B cell (primary cell): ENCODE data around the gene NRL. TPM values are rescaled to one million over a fixed set of nuclear protein-coding genes. Genes with fewer than 3 reads are reported as not detected.

Experiments
- ATAC-seq: fragments of 200-7000 bp; cut with Tn5 transposase; one replicate; pipeline ENCODE4 v1.10.0; 2021; ENCODE audit warnings: low read depth, mild to moderate bottlenecking, moderate number of reproducible peaks, moderate library complexity
- CTCF ChIA-PET: fragments of 350-600 bp; sonication (Branson Sonifier 250); formaldehyde crosslinking; loops from one replicate; lab custom pipeline; 2021; ENCODE audit warnings: antibody characterized with exemption, inconsistent platforms; lab: Charles Lee
- POLR2A ChIA-PET: fragments of 350-600 bp; sonication (Branson Sonifier 250); formaldehyde crosslinking; loops from one replicate; lab custom pipeline; 2021; ENCODE audit warnings: antibody characterized with exemption; lab: Charles Lee
- DNase-seq: peaks from one replicate; pipeline ENCODE4 v3.0.0; 2013
- H2AFZ ChIP-seq: 2 replicates; pipeline ENCODE4 v1.6.1; 2012; ENCODE audit warnings: mild to moderate bottlenecking, low read depth, low read length; ENCODE audit not compliant: insufficient read depth, poor library complexity, severe bottlenecking
- H3K27ac ChIP-seq, 2 donors: 1 replicate in 1 of 2; 2 replicates in 1 of 2; pipeline ENCODE4 v1.5.1; 2012 to 2013; ENCODE audit warnings: low read length in 2 of 2, mild to moderate bottlenecking in 2 of 2, moderate library complexity in 1 of 2
- H3K27me3 ChIP-seq, 4 experiments: fragments of 200-600 bp in 1 of 4; sonication (generic) in 1 of 4; replicated peaks in 1 of 4; 1 replicate in 2 of 4; 2 replicates in 2 of 4; pipeline versions ENCODE4 v1.6.1 to v1.7.0; 2013 to 2016; ENCODE audit warnings: low read length in 3 of 4, mild to moderate bottlenecking in 2 of 4, mixed read lengths in 1 of 4, moderate library complexity in 1 of 4; ENCODE audit not compliant: insufficient read depth in 4 of 4, control insufficient read depth in 3 of 4; ENCODE audit errors: control extremely low read depth in 1 of 4
- H3K36me3 ChIP-seq, 2 experiments: replicated peaks in 1 of 2; 1 replicate in 1 of 2; 2 replicates in 1 of 2; pipeline versions ENCODE4 v1.6.1 to v1.7.1; 2013; ENCODE audit warnings: low read length in 1 of 2; ENCODE audit not compliant: insufficient read depth in 2 of 2, control insufficient read depth in 1 of 2; ENCODE audit errors: control extremely low read depth in 1 of 2, extremely low read depth in 1 of 2
- H3K4me1 ChIP-seq, 2 donors: fragments of 200-600 bp in 1 of 2; sonication (generic) in 1 of 2; 1 replicate in 1 of 2; 2 replicates in 1 of 2; pipeline versions ENCODE4 v1.5.1 to v1.6.1; 2013 to 2017; ENCODE audit warnings: low read length in 2 of 2; ENCODE audit not compliant: control insufficient read depth in 2 of 2, insufficient read depth in 2 of 2
- H3K4me2 ChIP-seq: replicated peaks from 2 replicates; pipeline ENCODE3; 2012; ENCODE audit warnings: mild to moderate bottlenecking, low read depth, low read length; ENCODE audit not compliant: poor library complexity, severe bottlenecking
- H3K4me3 ChIP-seq, 5 experiments: fragments of 200-600 bp in 1 of 5; sonication (generic) in 1 of 5; 1 replicate in 3 of 5; 2 replicates in 2 of 5; pipeline versions ENCODE4 v1.5.1 to v1.7.0; 2011 to 2016; ENCODE audit warnings: low read length in 4 of 5, mild to moderate bottlenecking in 4 of 5, low read depth in 2 of 5, control low read depth in 1 of 5, moderate library complexity in 1 of 5; ENCODE audit not compliant: insufficient read depth in 1 of 5; ENCODE audit errors: control extremely low read depth in 1 of 5, extremely low read depth in 1 of 5
- H3K79me2 ChIP-seq: fragments of 200-600 bp; sonication (generic); one replicate; pipeline ENCODE4 v1.6.0; 2016; ENCODE audit warnings: low read length; ENCODE audit not compliant: control insufficient read depth, insufficient read depth
- H3K9ac ChIP-seq: fragments of 200-600 bp; sonication (generic); 2 replicates; pipeline ENCODE4 v1.6.1; 2017; ENCODE audit warnings: mild to moderate bottlenecking, low read length, moderate library complexity
- H3K9me3 ChIP-seq, 3 donors: one replicate each; pipeline versions ENCODE4 v1.6.1 to v1.7.1; 2013; ENCODE audit warnings: low read length in 2 of 3; ENCODE audit not compliant: control insufficient read depth in 2 of 3, insufficient read depth in 1 of 3; ENCODE audit errors: control extremely low read depth in 1 of 3
- H4K20me1 ChIP-seq: 2 replicates; pipeline ENCODE4 v1.6.0; 2012; ENCODE audit warnings: mild to moderate bottlenecking, low read length; ENCODE audit not compliant: insufficient read depth, control insufficient read depth, poor library complexity, severe bottlenecking
- H3K27ac Mint-ChIP-seq: one replicate; pipeline ENCODE4 v1.8.0; 2021; ENCODE audit warnings: mixed read lengths
- H3K27me3 Mint-ChIP-seq: one replicate; pipeline ENCODE4 v1.8.0; 2021; ENCODE audit warnings: mixed read lengths
- H3K4me1 Mint-ChIP-seq: one replicate; pipeline ENCODE4 v1.8.0; 2021; ENCODE audit warnings: mixed read lengths
- H3K4me3 Mint-ChIP-seq: one replicate; pipeline ENCODE4 v1.8.0; 2021; ENCODE audit warnings: mixed read lengths
- H3K9me3 Mint-ChIP-seq: one replicate; pipeline ENCODE4 v1.8.0; 2022; ENCODE audit warnings: mixed read lengths; ENCODE audit not compliant: insufficient read depth
- CTCF ChIP-seq: fragments of 200-600 bp; IDR thresholded peaks from one replicate; pipeline ENCODE4 v1.8.0; 2022; ENCODE audit warnings: antibody characterized with exemption, mild to moderate bottlenecking
- EZH2 ChIP-seq: IDR thresholded peaks from 2 replicates; pipeline ENCODE4 v1.6.1; 2012; ENCODE audit warnings: borderline replicate concordance, low read depth, mild to moderate bottlenecking, moderate library complexity, low read length; ENCODE audit not compliant: insufficient read depth, poor library complexity, severe bottlenecking
- WGBS: methylation state at CpG from one replicate; pipeline ENCODE4 v1.1.5; 2013; ENCODE audit warnings: missing lambda C conversion rate; ENCODE audit not compliant: insufficient coverage; 5-methylcytosine and 5-hydroxymethylcytosine counted together
- intact Hi-C: fragments of 100-400 bp; cut with micrococcal nuclease; formaldehyde crosslinking; loops from one replicate; pipeline ENCODE4 v1.10.0; 2022
- polyA plus RNA-seq: library from polyadenylated mRNA; depleted of rRNA; stranded (reverse); fragments of >200 nt; gene quantifications from 2 replicates; pipeline ENCODE4 v1.2.3, GENCODE V29; 2012
- total RNA-seq, 2 donors: library from RNA; stranded (reverse); fragments of 120-200 nt in 1 of 2; gene quantifications; 1 replicate in 1 of 2; 2 replicates in 1 of 2; pipeline versions ENCODE4 v1.2.3 to v1.2.4, GENCODE V29; 2013 to 2022

NRL gene
- total and polyA plus RNA-seq, 2 donors (not counting 1 experiment from before 2014, with no cell fraction given), result 7.0 to 8.8 TPM

GRCh38 chr14:24094841-24095270 is 19.9 kb downstream of the NRL start:
- Mint-ChIP-seq H3K27ac (peak overlapping the region; percentile 92), H3K4me1 (peaks cover 37% of the 10 kb centered on the region), H3K27me3 (no peaks in the 10 kb centered on the region), H3K4me3 (peak overlapping the region; percentile 95), H3K9me3 (no peaks in the 10 kb centered on the region)
- Histone ChIP-seq H3K4me1 (peaks cover 5 to 35% of the 10 kb centered on the region in 2 donors), H3K27ac (peak overlapping the region; percentile 80 to 95), H3K36me3 (peaks cover 2 to 27% of the 10 kb centered on the region in 2 experiments), H3K27me3 (no peaks in the 10 kb centered on the region), H3K9ac (peak overlapping the region; percentile 95), H3K79me2 (peaks cover 33% of the 10 kb centered on the region), H2AFZ (peak overlapping the region; percentile 92), H3K4me3 (peak overlapping the region; percentile 62 to 97 (median 89)), H3K9me3 (no peaks in the 10 kb centered on the region), H3K4me2 (peak overlapping the region; percentile 95), H4K20me1 (peaks cover 7% of the 10 kb centered on the region)
- peak; percentile 49 for DNase-seq
- intact Hi-C loops, result loop anchor here (1.0 to 5.0 kb wide), 7 partner anchors 13 to 528 kb away; partner anchors contain the start of genes AP1G2, DCAF11, IRF9 and NRL
- ChIA-PET POLR2A (interaction anchor here (0.6 to 4.1 kb wide), 8 partner anchors 12 to 148 kb away, joined by 3 to 35 read pairs (median 12); partner anchors contain the start of genes DCAF11, IRF9, NRL and TINF2), CTCF (interaction anchor here (0.6 to 12.1 kb wide), 13 partner anchors 11 to 213 kb away, joined by 3 to 292 read pairs (median 4); partner anchors contain the start of genes CIDEB, DCAF11, EMC9 and IPO4)
- no peak for ATAC-seq
- TF ChIP-seq CTCF (no peak), EZH2 (no peak)
- 2% methylated on average over 11 of the region's 14 CpGs for WGBS
